22Rv1 (cell line): Measurements from ENCODE around the gene KRTAP10-1.

ENCODE experiments used
- H3K27ac ChIP-seq: fragments of 450-650 bp; 2 replicates; pipeline ENCODE4 v1.5.1; 2017
- CTCF ChIP-seq: fragments of 450-650 bp; IDR thresholded peaks from 2 replicates; pipeline ENCODE4 v1.5.1; 2017; ENCODE audit warnings: mild to moderate bottlenecking
- ZFX ChIP-seq: fragments of 450-650 bp; IDR thresholded peaks from 2 replicates; pipeline ENCODE4 v1.6.1; 2017; ENCODE audit warnings: antibody characterized with exemption, borderline replicate concordance

KRTAP10-1 gene

GRCh38 chr21:44515359-44516165, 24.4 kb downstream of the KRTAP10-1 start:
- TF ChIP-seq ZFX: no peak
- TF ChIP-seq CTCF: no peak
- H3K27ac ChIP-seq: no peak overlapping the region

GRCh38 chr21:44514746-44515358, 25.1 kb downstream of the KRTAP10-1 start:
- TF ChIP-seq CTCF (no peak), ZFX (no peak)
- no peak overlapping the region for H3K27ac ChIP-seq

- TF ChIP-seq ZFX: no peak
- no peak for TF ChIP-seq CTCF
- no peak overlapping the region for H3K27ac ChIP-seq
Observed at GRCh38 chr21:44514218-44514520, 25.8 kb downstream of the KRTAP10-1 start.

- H3K27ac ChIP-seq: no peak overlapping the region
- no peak for TF ChIP-seq ZFX
- no peak for TF ChIP-seq CTCF
Observed at GRCh38 chr21:44513389-44514217, 26.4 kb downstream of the KRTAP10-1 start.

- TF ChIP-seq CTCF: no peak
- no peak for TF ChIP-seq ZFX
- H3K27ac ChIP-seq: no peak overlapping the region
Observed at GRCh38 chr21:44512496-44513388, 27.3 kb downstream of the KRTAP10-1 start.

- TF ChIP-seq CTCF (no peak), ZFX (no peak)
- no peak overlapping the region for H3K27ac ChIP-seq
Observed at GRCh38 chr21:44511938-44512275, 28.1 kb downstream of the KRTAP10-1 start.
